Forelimb muscle (tissue), 1 donor: ENCODE data around the gene SFRP2. TPM values are rescaled to one million over a fixed set of nuclear protein-coding genes. Genes with fewer than 3 reads are reported as not detected.

ENCODE experiments used
- DNase-seq: peaks from one replicate; pipeline ENCODE4 v3.0.0-alpha.2; 2013; ENCODE audit warnings: low read depth
- polyA plus RNA-seq: library from polyadenylated mRNA; unstranded; fragments of 120-200 nt; gene quantifications from one replicate; pipeline ENCODE4 v1.2.1, GENCODE V29; 2013; ENCODE audit not compliant: insufficient read length

SFRP2 gene
- polyA plus RNA-seq, 1 donor = 35.7 TPM

GRCh38 chr4:153773236-153773690 is 15.6 kb downstream of the SFRP2 start:
- DNase-seq = no peak

GRCh38 chr4:153771046-153771445 is 17.8 kb downstream of the SFRP2 start:
- DNase-seq = no peak

GRCh38 chr4:153766758-153767157 is 22.1 kb downstream of the SFRP2 start:
- no peak for DNase-seq

DNA sequence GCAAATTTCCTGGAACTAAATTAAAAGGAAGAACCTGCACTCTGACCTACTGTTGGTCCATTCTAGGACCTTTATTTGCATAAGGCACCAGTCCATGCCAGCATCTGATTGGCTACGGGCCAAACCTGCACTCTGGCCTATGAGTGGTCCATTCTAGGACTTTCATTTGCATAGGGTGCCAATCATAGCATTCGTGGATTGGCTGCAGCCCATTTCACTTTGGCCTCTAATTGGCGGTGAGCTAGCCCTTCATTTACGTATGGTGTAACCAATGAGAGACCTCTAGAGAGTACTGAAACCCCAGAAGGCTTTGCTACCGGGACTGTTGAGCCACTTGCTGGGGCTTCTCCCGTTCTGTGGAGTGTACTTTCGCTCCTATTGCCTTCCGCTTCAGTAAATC is 23.0 kb downstream of the SFRP2 start:
- no peak for DNase-seq

- DNase-seq = no peak
Observed at GRCh38 chr4:153764601-153765368, 24.1 kb downstream of the SFRP2 start.

- DNase-seq = no peak
Observed at GRCh38 chr4:153763404-153763803, 25.5 kb downstream of the SFRP2 start.

DNA sequence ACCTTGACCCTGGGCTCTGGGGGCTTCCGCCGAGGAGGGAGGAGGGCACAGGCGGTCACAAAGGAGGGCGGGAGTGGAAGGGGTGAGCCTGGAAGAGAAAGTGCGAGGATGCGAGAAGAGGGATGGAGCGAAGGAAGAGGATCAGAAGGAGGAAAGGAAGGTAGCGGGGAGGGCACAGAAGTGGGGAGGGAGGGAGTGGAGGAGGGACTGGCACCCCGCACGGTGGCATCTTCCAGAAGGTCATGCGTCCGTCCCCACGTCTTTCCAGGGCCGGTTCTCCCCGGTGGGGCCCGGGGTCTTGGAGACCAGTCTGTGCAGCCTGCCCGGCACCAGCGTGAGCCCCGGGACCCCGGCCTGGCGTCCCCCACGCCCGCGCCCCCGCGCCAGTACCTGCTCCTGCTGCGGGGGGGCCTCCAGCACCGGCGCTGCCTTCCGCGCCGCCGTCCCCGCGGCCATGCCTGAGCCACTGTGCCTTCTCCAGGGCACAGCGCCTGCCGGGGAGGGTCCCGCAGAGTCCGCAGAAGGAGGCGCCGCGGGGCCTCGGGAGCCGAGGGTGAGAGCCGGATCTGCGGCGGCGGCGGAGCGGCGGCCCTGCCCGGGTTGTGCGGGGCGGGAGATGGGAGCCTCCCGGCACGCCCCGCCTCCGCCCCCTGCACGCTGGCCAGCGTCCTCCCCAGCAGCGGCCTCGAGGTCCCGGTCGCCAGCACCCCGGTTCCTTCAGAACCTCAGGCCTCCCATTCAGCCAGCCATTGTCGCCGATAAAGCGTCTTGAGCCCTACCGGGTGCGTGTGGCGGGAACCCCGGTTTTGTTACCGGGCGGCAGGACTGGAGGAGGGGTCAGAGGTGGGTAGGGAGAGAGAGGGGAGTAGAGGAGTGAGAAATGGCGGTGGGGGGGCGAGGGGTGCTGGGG is 29.2 kb downstream of the SFRP2 start, which contains the start of gene RNF175:
Gene RNF175 (minus strand): TSS at position 618 of the 910 bp plus-strand sequence. CDS start 162 bp downstream, at position 456.
- DNase-seq = no peak

DNA sequence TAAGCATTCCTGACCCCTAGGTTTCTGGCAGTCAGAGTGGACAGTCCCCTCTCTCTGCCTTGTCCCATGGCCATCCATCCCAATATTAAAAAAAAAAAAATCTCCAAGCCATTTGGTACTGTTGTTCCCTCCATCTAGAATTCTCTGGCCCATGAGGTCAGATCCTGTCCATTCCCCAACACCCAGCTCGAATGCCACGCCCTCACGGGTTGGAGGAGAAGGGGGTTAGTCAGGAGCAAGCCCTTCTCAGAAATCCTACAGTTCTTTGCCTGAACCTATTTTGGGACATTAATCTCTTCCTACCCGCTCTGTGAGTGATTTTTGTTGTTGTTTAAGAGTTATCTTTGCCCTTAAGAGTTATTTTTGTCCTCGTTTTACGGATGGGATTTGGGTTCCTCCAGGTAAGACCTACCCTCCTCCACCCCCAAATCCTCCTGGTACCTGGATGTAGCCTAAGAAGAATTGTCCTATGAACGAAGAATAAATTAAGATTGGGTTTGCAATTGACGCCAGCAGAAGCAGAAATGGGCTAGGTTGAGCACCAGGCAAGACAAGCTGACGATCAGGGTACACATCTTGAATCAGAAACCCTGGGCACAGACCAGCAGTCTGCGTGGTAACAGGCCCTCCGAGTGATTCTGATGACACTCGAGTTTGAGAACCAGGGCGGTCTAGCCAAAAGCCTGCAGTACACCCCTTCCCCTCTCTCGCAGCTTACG is 30.0 kb downstream of the SFRP2 start:
- DNase-seq = no peak

DNA sequence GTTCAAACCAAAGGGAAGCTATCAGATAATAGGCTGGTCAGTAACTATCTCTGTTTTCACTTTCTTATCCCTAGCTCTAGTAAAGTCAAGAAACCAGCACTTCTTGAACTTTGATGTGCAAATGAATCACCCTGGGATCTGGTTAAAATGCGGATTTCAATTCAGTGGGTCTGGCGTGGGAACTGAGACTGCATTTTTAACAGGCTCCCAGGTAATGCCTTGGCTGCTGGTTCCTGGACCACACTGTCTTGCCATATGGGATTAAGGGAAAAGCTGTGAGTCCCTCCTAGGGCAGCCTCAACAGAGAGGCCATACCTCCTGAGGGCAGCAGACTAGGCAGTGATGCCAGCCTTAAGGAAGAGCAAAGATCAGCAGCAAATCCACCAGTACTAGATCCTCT is 30.7 kb downstream of the SFRP2 start:
- no peak for DNase-seq

GRCh38 chr4:153757407-153757806 is 31.5 kb downstream of the SFRP2 start:
- DNase-seq = no peak

DNA sequence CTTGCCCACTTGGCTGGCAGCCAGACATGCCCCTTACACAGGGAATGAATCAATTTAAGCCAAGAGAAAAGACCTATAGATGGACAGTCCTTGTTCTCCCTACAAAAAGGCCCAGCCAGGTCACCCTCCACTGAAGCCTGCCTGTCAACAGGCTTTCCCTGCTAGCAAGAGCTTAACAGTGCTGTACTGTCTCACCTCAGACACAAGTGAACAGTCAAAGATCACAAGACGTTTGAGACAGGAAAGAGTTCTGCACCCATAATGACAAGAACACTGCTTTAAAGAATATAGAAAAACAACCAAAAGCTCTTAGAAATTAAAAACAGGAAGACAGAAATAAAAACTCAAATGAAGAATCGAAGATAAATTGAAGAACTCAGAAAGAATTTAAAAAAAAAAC is 33.7 kb downstream of the SFRP2 start:
- DNase-seq = no peak

- peak; percentile 36 for DNase-seq
Observed at GRCh38 chr4:153750197-153750817, 38.6 kb downstream of the SFRP2 start.

GRCh38 chr4:153748378-153748777 is 40.5 kb downstream of the SFRP2 start:
- DNase-seq = no peak

DNA sequence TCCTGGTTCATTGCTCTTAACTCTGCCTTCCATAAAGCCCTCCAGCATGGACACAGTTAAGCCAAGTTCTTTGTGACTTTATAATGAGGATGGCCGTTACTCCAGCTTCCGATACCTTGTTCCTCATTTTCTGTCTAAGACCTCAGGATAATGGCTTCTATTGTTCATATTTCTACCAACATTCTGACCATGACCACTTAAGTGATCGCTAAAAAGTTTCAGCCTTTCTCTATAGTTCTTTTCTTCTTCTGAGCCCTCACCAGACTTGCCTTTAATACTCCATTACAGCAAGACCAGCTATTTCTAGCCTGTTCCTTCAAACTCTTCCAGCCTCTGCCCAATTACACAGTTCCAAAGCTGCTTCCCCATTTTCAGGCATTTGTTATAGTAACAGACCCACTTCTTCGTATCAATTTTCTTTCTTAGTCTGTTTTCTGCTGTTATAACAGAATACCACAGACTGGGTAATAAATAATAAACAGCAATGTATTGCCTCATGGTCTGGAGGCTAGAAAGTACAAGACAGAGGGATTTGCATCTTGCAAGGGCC is 41.4 kb downstream of the SFRP2 start:
- DNase-seq = no peak

GRCh38 chr4:153745651-153746050 is 43.2 kb downstream of the SFRP2 start:
- DNase-seq = no peak

GRCh38 chr4:153741541-153741940 is 47.3 kb downstream of the SFRP2 start:
- no peak for DNase-seq

- DNase-seq = no peak
Observed at GRCh38 chr4:153735906-153736461, 52.9 kb downstream of the SFRP2 start.

DNA sequence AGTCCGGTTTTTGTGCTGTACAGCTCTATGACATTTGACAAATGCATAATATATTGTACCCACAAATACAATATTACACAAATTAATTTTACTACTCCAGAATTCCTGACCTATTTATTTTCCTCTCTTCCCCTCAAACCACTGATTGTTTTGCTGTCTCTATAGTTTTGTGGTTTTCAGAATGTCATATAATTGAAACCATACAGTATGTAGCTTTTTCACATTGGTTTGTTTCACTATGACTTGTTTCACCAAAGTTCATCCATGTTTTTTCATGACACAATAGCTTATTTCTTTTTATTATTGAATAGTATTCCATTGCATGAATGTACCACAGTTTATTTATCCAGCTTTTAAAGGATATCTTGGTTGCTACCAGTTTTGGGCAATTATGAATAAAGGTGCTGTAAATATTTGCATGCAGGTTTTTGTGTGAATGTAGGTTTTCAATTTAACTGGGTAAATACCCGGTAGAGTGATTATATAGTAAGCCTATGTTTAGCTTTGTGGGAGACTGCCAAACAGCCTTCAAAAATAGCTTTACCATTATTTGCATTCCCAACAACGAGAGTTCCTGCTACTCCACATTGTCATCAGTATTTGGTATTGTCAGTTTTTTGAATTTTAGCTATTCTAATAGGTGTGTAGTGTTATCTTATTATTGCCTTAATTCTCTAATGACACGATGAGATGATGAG is 55.0 kb downstream of the SFRP2 start:
- no peak for DNase-seq

DNA sequence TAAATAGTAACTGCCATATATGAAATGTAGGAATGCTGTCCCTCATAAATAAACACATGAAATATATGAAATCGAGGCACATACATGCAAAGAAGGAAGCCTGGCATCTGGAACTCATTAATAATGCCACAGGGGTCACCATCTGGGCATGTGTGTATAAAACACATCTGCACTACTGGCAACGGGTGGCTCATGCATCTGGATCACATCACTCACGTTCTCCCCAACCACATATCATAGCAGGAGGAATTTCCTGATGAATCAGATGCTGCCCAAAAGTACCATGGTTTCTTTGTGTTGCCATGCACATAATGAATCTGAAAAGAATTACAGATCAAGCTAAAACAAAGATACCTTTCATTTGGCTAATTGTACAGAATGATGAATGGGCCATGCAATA is 57.6 kb downstream of the SFRP2 start:
- no peak for DNase-seq
